Measurements from ENCODE around the gene TMEM182. TPM values are rescaled to one million over a fixed set of nuclear protein-coding genes. Genes with fewer than 3 reads are reported as not detected.
A peak's percentile ranks its signal among the peaks of the same experiment; 100 is the strongest.

The TMEM182 gene
- total and polyA plus RNA-seq, 12 donors: 0.74 to 7.8 (median 4.0) TPM

DNA sequence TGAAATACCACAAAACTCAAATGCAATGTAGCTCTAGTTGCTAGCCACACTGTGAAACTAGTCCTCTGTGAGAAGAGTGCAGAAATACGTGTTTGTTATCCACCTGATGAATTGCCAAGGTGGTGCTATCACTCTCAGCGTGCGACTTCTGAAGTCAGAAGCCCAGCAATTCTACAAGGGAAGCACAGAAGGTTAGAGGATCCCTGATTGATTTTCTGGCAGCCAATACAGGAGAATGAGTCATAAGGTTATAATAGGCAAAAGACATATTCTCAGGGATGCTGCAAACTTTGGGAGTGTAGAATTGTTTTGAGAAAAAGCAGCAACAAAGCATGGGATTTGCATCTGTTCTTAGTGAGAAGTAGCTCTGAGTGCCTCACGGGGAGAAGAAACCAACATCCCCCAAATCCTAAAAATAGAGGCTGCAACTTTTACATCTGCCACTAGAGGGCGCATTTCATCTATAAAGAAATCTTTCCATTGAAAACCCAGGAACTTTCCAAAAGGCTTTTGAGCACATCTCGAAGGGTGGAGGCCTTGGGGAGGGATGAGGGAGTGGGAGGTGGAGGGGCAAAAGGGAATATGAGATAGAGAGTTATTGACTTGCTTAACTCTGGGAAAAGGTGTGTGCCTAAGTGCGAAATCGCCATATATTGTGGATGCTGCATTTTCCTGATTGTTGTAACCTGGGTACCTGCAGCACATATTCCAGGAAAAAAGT lies 78.0 kb downstream of the TMEM182 start:
- DNase-seq: peak; percentile 17 to 59 (median 28)
- intact Hi-C loops (cut with DNase I): no loop called here
- no peaks in the 10 kb centered on the region for H3K27me3 ChIP-seq
- H3K4me3 ChIP-seq: no peak overlapping the region
- 29 to 38% (median 33%) methylated on average over 8 of the region's 8 CpGs for WGBS, 4 donors
- H3K36me3 ChIP-seq (replicated peaks in 1 of 2): no peaks in the 10 kb centered on the region
- H3K4me1 ChIP-seq (replicated peaks in 1 of 2): no peaks in the 10 kb centered on the region
- TF ChIP-seq POLR2A (IDR thresholded peaks at IDR 0.05): no peak
- TF ChIP-seq CTCF (IDR thresholded peaks at IDR 0.05): peak; percentile 58 to 94 (median 69)
- no peak overlapping the region for H3K27ac ChIP-seq
- H3K9me3 ChIP-seq (replicated peaks in 1 of 3): no peaks in the 10 kb centered on the region

DNA sequence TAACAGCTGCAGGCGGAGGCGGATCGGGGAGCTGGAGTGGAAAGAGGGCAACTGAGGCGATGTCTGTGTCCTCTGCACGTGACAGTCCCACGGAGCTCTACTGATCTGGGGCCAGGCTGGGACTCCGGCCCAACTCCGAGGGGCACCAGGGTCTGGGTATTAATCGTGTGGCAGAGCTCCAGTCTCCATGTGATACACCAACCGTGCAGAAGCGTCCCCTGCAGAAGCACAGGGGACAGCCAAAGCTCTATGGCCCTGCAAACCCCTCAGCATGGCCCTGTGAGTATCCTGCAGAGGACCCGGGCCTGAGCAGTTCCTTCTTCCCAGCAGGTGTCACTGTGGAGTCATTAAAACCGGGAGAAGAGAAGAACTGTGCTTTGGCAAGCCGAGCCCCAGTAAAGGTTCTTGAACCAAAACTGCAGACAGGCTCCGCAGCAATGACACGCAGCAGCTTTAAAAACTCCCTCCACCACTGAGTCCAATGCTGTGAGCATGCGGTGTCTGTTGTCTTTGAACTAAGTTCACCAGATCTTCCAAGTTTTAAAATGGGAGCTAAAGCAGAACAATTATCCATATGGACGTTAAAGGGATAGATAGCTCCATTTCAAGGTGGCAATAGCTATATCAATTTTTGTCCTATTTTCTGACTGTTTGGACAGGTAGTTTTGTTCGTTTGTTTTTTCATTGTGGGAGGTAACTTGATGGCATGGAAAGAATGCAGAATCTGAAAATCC lies 79.4 kb downstream of the TMEM182 start:
- no peak overlapping the region for H3K27ac ChIP-seq
- H3K36me3 ChIP-seq (replicated peaks in 1 of 2): no peaks in the 10 kb centered on the region
- H3K27me3 ChIP-seq: no peaks in the 10 kb centered on the region
- DNase-seq: peak; percentile 37 to 79 (median 60)
- WGBS, 4 donors: 46 to 58% (median 51%) methylated on average over 13 to 19 of the region's 19 CpGs
- intact Hi-C loops (cut with DNase I): no loop called here
- no peaks in the 10 kb centered on the region for H3K9me3 ChIP-seq (replicated peaks in 1 of 3)
- TF ChIP-seq CTCF (IDR thresholded peaks at IDR 0.05) (peak in 5 of 6 experiments; percentile 3 to 49 (median 45)), POLR2A (IDR thresholded peaks at IDR 0.05) (no peak)
- H3K4me1 ChIP-seq (replicated peaks in 1 of 2): no peaks in the 10 kb centered on the region
- H3K4me3 ChIP-seq: no peak overlapping the region

- no peaks in the 10 kb centered on the region for H3K36me3 ChIP-seq (replicated peaks in 1 of 2)
- no peak for DNase-seq
- no peak overlapping the region for H3K27ac ChIP-seq
- no peaks in the 10 kb centered on the region for H3K9me3 ChIP-seq (replicated peaks in 1 of 3)
- intact Hi-C loops (cut with DNase I): no loop called here
- no peak for TF ChIP-seq CTCF (IDR thresholded peaks at IDR 0.05)
- no peak for TF ChIP-seq POLR2A (IDR thresholded peaks at IDR 0.05)
- no peak overlapping the region for H3K4me3 ChIP-seq
- 47 to 63% (median 54%) methylated on average over 3 to 4 of the region's 4 CpGs for WGBS, 4 donors
- peaks cover 4 to 8% of the 10 kb centered on the region in 2 donors for H3K4me1 ChIP-seq (replicated peaks in 1 of 2)
- H3K27me3 ChIP-seq: no peaks in the 10 kb centered on the region
Measured at GRCh38 chr2:102843764-102844443, 82.1 kb downstream of the TMEM182 start.

DNA sequence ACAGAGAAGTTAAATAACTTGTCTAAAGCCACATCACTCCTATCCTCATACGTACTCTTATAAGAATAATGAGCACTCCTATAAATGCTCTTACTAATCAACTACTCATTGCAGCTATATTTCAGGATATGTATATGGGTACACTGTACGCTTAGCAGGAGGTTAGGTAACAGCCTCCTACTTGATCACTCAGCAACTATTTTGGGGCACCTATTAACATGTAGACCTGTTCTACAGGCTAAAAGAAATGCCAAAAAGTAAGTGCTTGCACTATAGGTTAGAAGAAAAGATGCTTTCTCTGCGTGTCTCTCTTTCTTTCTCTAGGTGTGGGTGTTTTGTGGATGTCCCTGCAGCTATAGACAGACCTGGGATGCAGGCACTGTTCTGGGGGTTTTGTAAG lies 83.1 kb downstream of the TMEM182 start:
- Histone ChIP-seq H3K9me3 (replicated peaks in 1 of 3) (no peaks in the 10 kb centered on the region), H3K4me3 (no peak overlapping the region), H3K36me3 (replicated peaks in 1 of 2) (no peaks in the 10 kb centered on the region), H3K27me3 (no peaks in the 10 kb centered on the region), H3K4me1 (replicated peaks in 1 of 2) (peaks cover 7 to 8% of the 10 kb centered on the region in 2 donors), H3K27ac (no peak overlapping the region)
- 91 to 97% (median 93%) methylated on average over 3 of the region's 3 CpGs for WGBS, 4 donors
- intact Hi-C loops (cut with DNase I): no loop called here
- no peak for TF ChIP-seq CTCF (IDR thresholded peaks at IDR 0.05)
- no peak for TF ChIP-seq POLR2A (IDR thresholded peaks at IDR 0.05)
- DNase-seq: no peak

Measured in adrenal gland (tissue), 12 donors.